BE2C (cell line): ENCODE results near the gene CDH7.

Source experiments
- DNase-seq: peaks from one replicate; pipeline ENCODE4 v3.0.0-alpha.2; 2020
- H3K27me3 ChIP-seq: fragments of 250-450 bp; sonication (Bioruptor Pico); 2 replicates; pipeline ENCODE4 v1.5.1; 2020; ENCODE audit warnings: mild to moderate bottlenecking
- H3K36me3 ChIP-seq: fragments of 250-450 bp; sonication (Bioruptor Pico); 2 replicates; pipeline ENCODE4 v1.5.1; 2020; ENCODE audit warnings: mild to moderate bottlenecking
- H3K4me1 ChIP-seq: fragments of 250-450 bp; sonication (Bioruptor Pico); 2 replicates; pipeline ENCODE4 v1.5.1; 2020
- H3K4me3 ChIP-seq: 2 replicates; pipeline ENCODE4 v1.5.1; 2011; ENCODE audit warnings: low read depth, low read length
- H3K9me3 ChIP-seq: fragments of 250-450 bp; sonication (Bioruptor Pico); 2 replicates; pipeline ENCODE4 v1.5.1; 2020
- TF ChIP-seq, protein P1 (sequence below): IDR thresholded peaks from 2 replicates; pipeline ENCODE4 v1.5.1; 2012; ENCODE audit warnings: mild to moderate bottlenecking, low read depth, low read length

Gene CDH7

GRCh38 chr18:65725251-65726050, 25.4 kb upstream of the CDH7 start:
- DNase-seq, result peak; percentile 39
- TF ChIP-seq, protein P1, sequence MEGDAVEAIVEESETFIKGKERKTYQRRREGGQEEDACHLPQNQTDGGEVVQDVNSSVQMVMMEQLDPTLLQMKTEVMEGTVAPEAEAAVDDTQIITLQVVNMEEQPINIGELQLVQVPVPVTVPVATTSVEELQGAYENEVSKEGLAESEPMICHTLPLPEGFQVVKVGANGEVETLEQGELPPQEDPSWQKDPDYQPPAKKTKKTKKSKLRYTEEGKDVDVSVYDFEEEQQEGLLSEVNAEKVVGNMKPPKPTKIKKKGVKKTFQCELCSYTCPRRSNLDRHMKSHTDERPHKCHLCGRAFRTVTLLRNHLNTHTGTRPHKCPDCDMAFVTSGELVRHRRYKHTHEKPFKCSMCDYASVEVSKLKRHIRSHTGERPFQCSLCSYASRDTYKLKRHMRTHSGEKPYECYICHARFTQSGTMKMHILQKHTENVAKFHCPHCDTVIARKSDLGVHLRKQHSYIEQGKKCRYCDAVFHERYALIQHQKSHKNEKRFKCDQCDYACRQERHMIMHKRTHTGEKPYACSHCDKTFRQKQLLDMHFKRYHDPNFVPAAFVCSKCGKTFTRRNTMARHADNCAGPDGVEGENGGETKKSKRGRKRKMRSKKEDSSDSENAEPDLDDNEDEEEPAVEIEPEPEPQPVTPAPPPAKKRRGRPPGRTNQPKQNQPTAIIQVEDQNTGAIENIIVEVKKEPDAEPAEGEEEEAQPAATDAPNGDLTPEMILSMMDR, result peak; percentile 61
- Histone ChIP-seq H3K27me3 (no peaks in the 10 kb centered on the region), H3K4me1 (no peaks in the 10 kb centered on the region), H3K4me3 (no peak overlapping the region), H3K36me3 (no peaks in the 10 kb centered on the region), H3K9me3 (no peaks in the 10 kb centered on the region)

DNA sequence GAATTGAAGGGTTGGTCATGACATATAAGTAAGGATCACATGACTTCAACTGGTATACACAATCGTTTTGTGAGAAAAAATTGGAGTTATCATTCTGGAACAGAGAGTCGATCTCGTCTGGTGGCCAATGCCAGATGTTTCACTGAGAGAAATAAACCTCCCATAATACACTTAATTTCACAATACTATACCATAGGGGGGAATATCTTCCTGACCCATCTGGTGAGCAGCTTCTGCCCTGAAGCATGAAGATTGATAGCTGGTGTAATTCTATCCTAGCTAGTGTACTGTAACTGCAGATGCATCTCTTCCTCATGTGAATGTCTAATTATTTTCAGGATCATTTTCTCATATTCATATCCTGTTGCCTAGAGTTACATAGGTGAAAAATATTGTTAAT, 15.7 kb upstream of the CDH7 start:
- TF ChIP-seq, protein P1, result no peak
- H3K4me3 ChIP-seq, result no peak overlapping the region
- H3K9me3 ChIP-seq, result no peaks in the 10 kb centered on the region
- no peaks in the 10 kb centered on the region for H3K36me3 ChIP-seq
- no peaks in the 10 kb centered on the region for H3K27me3 ChIP-seq
- no peak for DNase-seq
- H3K4me1 ChIP-seq, result peaks cover 5% of the 10 kb centered on the region; the same call in 1 of the 2 replicates

- no peak overlapping the region for H3K4me3 ChIP-seq
- TF ChIP-seq, protein P1, result no peak
- no peaks in the 10 kb centered on the region for H3K27me3 ChIP-seq
- no peaks in the 10 kb centered on the region for H3K9me3 ChIP-seq
- H3K36me3 ChIP-seq, result no peaks in the 10 kb centered on the region
- no peak for DNase-seq
- H3K4me1 ChIP-seq, result peaks cover 5% of the 10 kb centered on the region; the same call in 1 of the 2 replicates
Observed at GRCh38 chr18:65737471-65737955, 13.3 kb upstream of the CDH7 start.

GRCh38 chr18:65746936-65747335, 3.9 kb upstream of the CDH7 start:
- no peaks in the 10 kb centered on the region for H3K27me3 ChIP-seq
- no peaks in the 10 kb centered on the region for H3K4me1 ChIP-seq
- TF ChIP-seq, protein P1, result no peak
- no peaks in the 10 kb centered on the region for H3K9me3 ChIP-seq
- H3K36me3 ChIP-seq, result no peaks in the 10 kb centered on the region
- H3K4me3 ChIP-seq, result no peak overlapping the region
- no peak for DNase-seq

DNA sequence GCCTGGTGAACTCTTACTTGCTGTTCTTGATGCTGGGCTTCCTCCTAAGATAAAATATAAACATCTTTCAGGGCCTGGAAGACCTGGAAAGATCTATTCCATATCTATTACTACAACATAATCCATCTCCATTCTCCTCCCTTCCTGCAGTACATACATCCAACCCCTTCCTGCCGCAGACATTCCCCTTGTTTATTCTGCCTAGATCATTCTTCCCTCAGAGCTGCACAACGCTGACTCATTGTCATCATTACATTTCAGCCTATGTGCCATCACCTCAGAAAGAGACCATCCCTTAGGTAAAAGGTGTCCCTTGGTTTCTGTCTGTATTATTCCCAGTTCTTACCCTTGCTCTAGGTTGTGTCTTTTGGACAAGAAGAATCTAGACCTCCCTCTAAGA, 2.5 kb upstream of the CDH7 start:
- Histone ChIP-seq H3K36me3 (no peaks in the 10 kb centered on the region), H3K9me3 (no peaks in the 10 kb centered on the region), H3K4me3 (no peak overlapping the region), H3K4me1 (peaks cover 1% of the 10 kb centered on the region; the same call in 1 of the 2 replicates), H3K27me3 (no peaks in the 10 kb centered on the region)
- DNase-seq, result no peak
- TF ChIP-seq, protein P1, result no peak

GRCh38 chr18:65749841-65750240, 971 bp upstream of the CDH7 start:
- Histone ChIP-seq H3K9me3 (no peaks in the 10 kb centered on the region), H3K4me3 (peak overlapping the region; percentile 65), H3K4me1 (peaks cover 3% of the 10 kb centered on the region; the same call in 1 of the 2 replicates), H3K27me3 (no peaks in the 10 kb centered on the region), H3K36me3 (no peaks in the 10 kb centered on the region)
- TF ChIP-seq, protein P1, result no peak
- DNase-seq, result no peak
